GM18508 (cell line): Measurements from ENCODE around the gene BIRC6.

Source experiments
- ATAC-seq: cut with Tn5 transposase; IDR thresholded peaks from one replicate; pipeline ENCODE4 v1.9.1; 2021; ENCODE audit warnings: moderate number of reproducible peaks; ENCODE audit not compliant: insufficient read depth, unreplicated experiment

BIRC6 gene

GRCh38 chr2:32663864-32664263, 307.0 kb downstream of the BIRC6 start:
- no peak for ATAC-seq

DNA sequence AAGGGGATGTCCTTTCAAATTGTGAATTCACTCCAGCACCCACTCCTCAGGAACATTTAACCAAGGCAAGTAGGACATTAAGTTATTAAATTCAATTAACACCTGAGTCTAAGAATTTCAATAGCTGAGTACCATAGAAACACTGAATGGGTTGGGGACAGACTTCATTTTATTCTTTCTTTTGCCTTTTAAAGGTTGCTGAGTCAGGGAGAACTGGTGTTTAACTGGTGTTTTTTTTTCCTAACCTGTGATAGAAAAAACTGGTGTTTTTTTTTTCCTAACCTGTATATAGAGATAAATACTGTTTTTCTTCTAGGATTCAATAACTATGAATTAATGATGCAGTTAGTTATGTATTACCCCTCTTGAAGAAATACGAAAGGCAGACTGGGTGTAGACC, 309.9 kb downstream of the BIRC6 start:
- ATAC-seq, result no peak

- no peak for ATAC-seq
Measured at GRCh38 chr2:32668254-32668653, 311.4 kb downstream of the BIRC6 start.
